ENCODE measurements around the gene KMT2B. TPM values are rescaled to one million over a fixed set of nuclear protein-coding genes. Genes with fewer than 3 reads are reported as not detected.

KMT2B gene
- total and polyA plus RNA-seq, 2 of the 8 experiments (the other 6 are each of a cell fraction or from before 2014, with no cell fraction given) = 26.7 to 38.6 TPM

DNA sequence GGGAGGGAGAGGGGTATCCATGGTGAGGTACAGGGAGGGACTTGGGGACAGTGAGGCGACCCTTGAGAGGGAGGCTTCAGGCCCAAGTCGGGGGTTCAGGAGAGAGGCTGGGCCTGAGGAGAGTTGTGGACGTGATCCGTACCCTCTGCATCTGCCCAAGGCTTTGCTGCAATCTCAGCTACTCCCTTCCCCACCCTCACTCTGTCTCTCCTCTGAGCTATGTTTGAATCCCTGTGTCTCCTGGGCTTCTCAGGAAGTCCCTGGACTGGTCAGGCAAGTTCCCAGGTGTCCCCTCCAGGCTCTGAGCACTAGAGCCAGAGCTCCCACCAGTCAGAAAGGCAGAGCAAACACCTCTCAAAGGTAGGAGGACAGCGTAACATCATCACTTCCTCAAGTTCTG lies 32.4 kb downstream of the KMT2B start:
- Histone ChIP-seq H3K9ac (replicated peaks in 1 of 4; ENCODE audit: extremely low read depth in 1 of 4, low read depth in 3 of 4, low read length in 3 of 4) (no peak overlapping the region), H2BK15ac (ENCODE audit: low read length) (no peak overlapping the region), H3K56ac (replicated peaks; ENCODE audit: insufficient read length, low read depth, low read length) (no peak overlapping the region), H3K4me2 (ENCODE audit: insufficient read depth in 1 of 2, low read depth in 2 of 2, low read length in 2 of 2) (no peak overlapping the region; a peak in 1 of 4 replicates), H3K36me3 (ENCODE audit: control insufficient read depth in 2 of 4, insufficient read depth in 4 of 4, low read length in 3 of 4) (no peaks in the 10 kb centered on the region), H3K14ac (ENCODE audit: insufficient read length) (no peak overlapping the region), H3K4me1 (replicated peaks in 1 of 4; ENCODE audit: control insufficient read depth in 3 of 4, insufficient read depth in 4 of 4, low read length in 3 of 4) (peaks cover 0 to 1% (median under 1%) of the 10 kb centered on the region in 4 experiments; a peak in 4 of 7 replicates), H2BK120ac (replicated peaks; ENCODE audit: low read depth, low read length) (no peak overlapping the region), H2AFZ (ENCODE audit: low read length) (no peak overlapping the region), H2AK5ac (ENCODE audit: low read depth, low read length) (no peak overlapping the region; the same call in 1 of the 2 replicates), H3K23me2 (ENCODE audit: low read depth, low read length) (peaks cover 9% of the 10 kb centered on the region), H2BK20ac (ENCODE audit: low read length) (no peak overlapping the region), H3K9me3 (ENCODE audit: insufficient read depth in 2 of 2, low read depth in 1 of 2, low read length in 1 of 2) (no peaks in the 10 kb centered on the region), H4K91ac (replicated peaks; ENCODE audit: insufficient read length, low read length) (no peak overlapping the region), H4K5ac (ENCODE audit: insufficient read length, low read depth, low read length) (no peak overlapping the region), H4K8ac (ENCODE audit: extremely low read depth, insufficient read depth, low read length) (no peak overlapping the region), H3K4me3 (ENCODE audit: extremely low read depth in 1 of 4, insufficient read depth in 2 of 4, low read depth in 3 of 4, low read length in 4 of 4) (no peak overlapping the region), H3K4ac (replicated peaks; ENCODE audit: insufficient read length, low read depth, low read length) (no peak overlapping the region), H4K20me1 (replicated peaks in 1 of 2; ENCODE audit: control insufficient read depth in 1 of 2, insufficient read depth in 2 of 2, low read length in 2 of 2) (no peaks in the 10 kb centered on the region), H3K27ac (ENCODE audit: low read depth, low read length) (no peak overlapping the region), H3K79me1 (ENCODE audit: low read depth, low read length) (no peaks in the 10 kb centered on the region; the same call in 1 of the 2 replicates), H2BK5ac (ENCODE audit: low read depth, low read length) (no peak overlapping the region), H3K27me3 (replicated peaks in 1 of 4; ENCODE audit: control insufficient read depth in 3 of 4, extremely low read depth in 1 of 4, insufficient read depth in 3 of 4, low read length in 3 of 4) (peaks cover 0 to 2% (median under 1%) of the 10 kb centered on the region in 4 experiments; a peak in 2 of 7 replicates), H3K23ac (ENCODE audit: insufficient read length) (no peak overlapping the region), H2BK12ac (ENCODE audit: low read depth, low read length) (no peak overlapping the region), H3K18ac (ENCODE audit: extremely low read depth, low read length) (no peak overlapping the region), H3K79me2 (ENCODE audit: control insufficient read depth in 1 of 2, insufficient read depth in 2 of 2, low read length in 2 of 2) (peaks cover 0 to 7% of the 10 kb centered on the region in 2 experiments; a peak in 1 of 4 replicates)
- FAIRE-seq (no peak), DNase-seq (ENCODE audit: low read depth in 1 of 2, low spot score in 2 of 2) (no peak)
- ChIA-PET POLR2A (ENCODE audit: partially characterized antibody) (no interaction called here), CTCF (ENCODE audit: partially characterized antibody) (interaction anchor here (1.1 kb wide), 1 partner anchor 10 kb away, joined by 4 read pairs; no protein-coding TSS in a partner anchor)
- TF ChIP-seq, protein P1, sequence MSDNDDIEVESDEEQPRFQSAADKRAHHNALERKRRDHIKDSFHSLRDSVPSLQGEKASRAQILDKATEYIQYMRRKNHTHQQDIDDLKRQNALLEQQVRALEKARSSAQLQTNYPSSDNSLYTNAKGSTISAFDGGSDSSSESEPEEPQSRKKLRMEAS (IDR thresholded peaks at IDR 0.05) = no peak
- TF ChIP-seq GABPA (IDR thresholded peaks at IDR 0.05; ENCODE audit: borderline replicate concordance, insufficient read depth, low read length) (no peak), TCF12 (IDR thresholded peaks at IDR 0.05; ENCODE audit: low read depth, low read length) (no peak), CBX5 (IDR thresholded peaks at IDR 0.05; ENCODE audit: low read depth, low read length) (no peak), CHD2 (IDR thresholded peaks at IDR 0.05; ENCODE audit: low read length) (no peak), GTF2F1 (IDR thresholded peaks at IDR 0.05; ENCODE audit: borderline replicate concordance, low read depth, low read length) (no peak), ZNF274 (IDR thresholded peaks at IDR 0.05; ENCODE audit: borderline replicate concordance, extremely low read depth, low read length) (no peak), POLR2A (IDR thresholded peaks at IDR 0.05; ENCODE audit: control extremely low read depth in 1 of 2, low read depth in 2 of 2, low read length in 2 of 2) (no peak)
- TF ChIP-seq, protein P2, sequence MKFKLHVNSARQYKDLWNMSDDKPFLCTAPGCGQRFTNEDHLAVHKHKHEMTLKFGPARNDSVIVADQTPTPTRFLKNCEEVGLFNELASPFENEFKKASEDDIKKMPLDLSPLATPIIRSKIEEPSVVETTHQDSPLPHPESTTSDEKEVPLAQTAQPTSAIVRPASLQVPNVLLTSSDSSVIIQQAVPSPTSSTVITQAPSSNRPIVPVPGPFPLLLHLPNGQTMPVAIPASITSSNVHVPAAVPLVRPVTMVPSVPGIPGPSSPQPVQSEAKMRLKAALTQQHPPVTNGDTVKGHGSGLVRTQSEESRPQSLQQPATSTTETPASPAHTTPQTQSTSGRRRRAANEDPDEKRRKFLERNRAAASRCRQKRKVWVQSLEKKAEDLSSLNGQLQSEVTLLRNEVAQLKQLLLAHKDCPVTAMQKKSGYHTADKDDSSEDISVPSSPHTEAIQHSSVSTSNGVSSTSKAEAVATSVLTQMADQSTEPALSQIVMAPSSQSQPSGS (IDR thresholded peaks at IDR 0.05; ENCODE audit: low read length) = no peak
- TF ChIP-seq, protein P3, sequence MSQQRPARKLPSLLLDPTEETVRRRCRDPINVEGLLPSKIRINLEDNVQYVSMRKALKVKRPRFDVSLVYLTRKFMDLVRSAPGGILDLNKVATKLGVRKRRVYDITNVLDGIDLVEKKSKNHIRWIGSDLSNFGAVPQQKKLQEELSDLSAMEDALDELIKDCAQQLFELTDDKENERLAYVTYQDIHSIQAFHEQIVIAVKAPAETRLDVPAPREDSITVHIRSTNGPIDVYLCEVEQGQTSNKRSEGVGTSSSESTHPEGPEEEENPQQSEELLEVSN (IDR thresholded peaks at IDR 0.05) = no peak
- 71% methylated on average over 5 of the region's 5 CpGs; no CpG with 5 or more reads in 1 of the 2 experiments for WGBS, 2 experiments (ENCODE audit: extremely low coverage in 1 of 2, insufficient coverage in 1 of 2, insufficient read length in 1 of 2, insufficient replicate concordance in 2 of 2, low coverage in 1 of 2, low lambda C conversion rate in 2 of 2, missing lambda C conversion rate in 1 of 2)

Measured in H1 (cell line).